HG02840 (cell line): ENCODE measurements around the gene PABPN1.
"Not testable (repeated sequence)": the region's sequence is repeated elsewhere in the genome, so short reads cannot be mapped to it uniquely, and the experiment has no call there.

Source experiments
- ATAC-seq: cut with Tn5 transposase; IDR thresholded peaks from one replicate; pipeline ENCODE4 v1.9.1; 2021; ENCODE audit warnings: mild to moderate bottlenecking, moderate library complexity, moderate number of reproducible peaks; ENCODE audit not compliant: unreplicated experiment, low FRiP score

PABPN1 gene, protein sequence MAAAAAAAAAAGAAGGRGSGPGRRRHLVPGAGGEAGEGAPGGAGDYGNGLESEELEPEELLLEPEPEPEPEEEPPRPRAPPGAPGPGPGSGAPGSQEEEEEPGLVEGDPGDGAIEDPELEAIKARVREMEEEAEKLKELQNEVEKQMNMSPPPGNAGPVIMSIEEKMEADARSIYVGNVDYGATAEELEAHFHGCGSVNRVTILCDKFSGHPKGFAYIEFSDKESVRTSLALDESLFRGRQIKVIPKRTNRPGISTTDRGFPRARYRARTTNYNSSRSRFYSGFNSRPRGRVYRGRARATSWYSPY

DNA sequence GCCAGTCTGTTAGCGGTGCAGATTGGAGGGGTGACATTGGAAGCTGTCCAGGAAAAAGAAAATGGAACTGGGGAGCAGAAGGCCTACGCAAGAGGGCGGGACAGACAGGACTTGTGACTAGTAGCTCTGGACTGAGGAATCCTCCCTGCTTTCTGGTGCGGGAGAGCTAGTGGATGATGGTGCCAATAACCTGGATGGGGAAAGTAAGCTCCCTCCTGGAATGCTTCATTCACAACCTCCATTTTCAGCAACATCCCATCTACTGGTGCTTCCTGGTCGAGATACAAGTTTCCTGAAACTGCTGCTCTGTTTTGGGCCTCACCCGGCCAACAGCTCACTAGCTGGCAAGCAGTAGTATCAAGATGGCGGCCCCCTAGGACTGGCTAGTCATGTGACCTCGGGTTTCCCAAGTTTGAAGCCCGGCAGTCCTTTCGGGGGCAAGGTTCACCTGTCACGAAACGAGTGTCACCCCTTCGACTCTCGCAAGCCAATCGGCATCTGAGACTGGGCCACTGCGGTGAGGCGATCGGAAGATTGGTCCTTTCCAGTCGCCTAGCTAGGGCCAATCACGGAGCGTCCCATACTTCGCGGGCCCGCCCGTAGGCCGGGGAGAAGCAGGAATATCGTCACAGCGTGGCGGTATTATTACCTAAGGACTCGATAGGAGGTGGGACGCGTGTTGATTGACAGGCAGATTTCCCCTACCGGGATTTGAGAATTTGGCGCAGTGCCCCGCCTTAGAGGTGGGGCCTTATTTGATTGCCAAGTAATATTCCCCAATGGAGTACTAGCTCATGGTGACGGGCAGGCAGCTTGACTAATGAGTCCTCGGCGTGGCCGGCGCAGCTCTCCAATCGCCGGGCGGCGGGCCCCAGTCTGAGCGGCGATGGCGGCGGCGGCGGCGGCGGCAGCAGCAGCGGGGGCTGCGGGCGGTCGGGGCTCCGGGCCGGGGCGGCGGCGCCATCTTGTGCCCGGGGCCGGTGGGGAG lies at the start of gene PABPN1:
Gene PABPN1 (plus strand): TSS at position 874 of the 988 bp plus-strand sequence. CDS start 13 bp downstream, at position 887.
- ATAC-seq, result peak; percentile 91

DNA sequence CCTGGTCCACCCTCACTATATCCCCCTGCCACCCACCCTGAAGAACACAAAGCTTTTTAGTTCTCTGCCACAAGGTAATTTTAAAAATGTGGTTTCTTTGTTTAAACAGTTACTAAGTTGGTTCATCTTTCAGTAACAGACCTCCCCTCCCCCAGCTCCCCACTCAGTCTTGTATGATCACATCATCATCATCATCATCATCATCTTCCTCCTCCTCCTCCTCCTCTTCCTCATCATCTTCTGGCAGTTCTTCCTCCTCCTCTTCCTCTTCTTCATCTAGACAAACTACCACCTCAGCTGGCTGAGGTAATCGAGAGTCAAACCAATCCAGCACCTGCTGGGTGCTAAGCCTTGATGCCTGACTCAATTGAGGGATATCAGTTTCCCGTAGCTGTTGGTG lies 45.8 kb upstream of the PABPN1 start:
- ATAC-seq, result no peak

DNA sequence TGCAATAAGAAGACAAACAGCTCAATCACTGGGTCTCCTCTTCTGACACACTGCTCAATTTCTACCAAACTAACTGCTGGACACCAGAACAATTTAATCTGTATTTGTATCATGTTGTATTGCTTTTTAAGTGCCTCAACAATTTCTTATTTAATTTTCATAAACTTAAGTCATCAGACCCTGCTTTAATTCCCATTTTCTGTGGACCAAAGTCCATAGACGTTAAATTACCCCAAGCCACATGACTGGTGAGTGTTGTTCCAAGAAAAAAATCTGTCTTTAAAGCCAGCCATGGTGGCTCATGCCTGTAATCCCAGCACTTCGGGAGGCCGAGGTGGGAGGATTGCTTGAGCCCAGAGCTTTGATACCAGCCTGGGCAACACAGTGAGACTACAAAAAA lies 44.1 kb upstream of the PABPN1 start:
- no peak for ATAC-seq

- ATAC-seq, result not testable (repeated sequence)
Observed at GRCh38 chr14:23277928-23278327, 43.3 kb upstream of the PABPN1 start.

- no peak for ATAC-seq
Observed at GRCh38 chr14:23281247-23281646, 40.0 kb upstream of the PABPN1 start.

GRCh38 chr14:23284654-23285529 lies 36.4 kb upstream of the PABPN1 start:
- no peak for ATAC-seq

- ATAC-seq, result peak; percentile 5
Observed at GRCh38 chr14:23285530-23286019, 35.7 kb upstream of the PABPN1 start.

DNA sequence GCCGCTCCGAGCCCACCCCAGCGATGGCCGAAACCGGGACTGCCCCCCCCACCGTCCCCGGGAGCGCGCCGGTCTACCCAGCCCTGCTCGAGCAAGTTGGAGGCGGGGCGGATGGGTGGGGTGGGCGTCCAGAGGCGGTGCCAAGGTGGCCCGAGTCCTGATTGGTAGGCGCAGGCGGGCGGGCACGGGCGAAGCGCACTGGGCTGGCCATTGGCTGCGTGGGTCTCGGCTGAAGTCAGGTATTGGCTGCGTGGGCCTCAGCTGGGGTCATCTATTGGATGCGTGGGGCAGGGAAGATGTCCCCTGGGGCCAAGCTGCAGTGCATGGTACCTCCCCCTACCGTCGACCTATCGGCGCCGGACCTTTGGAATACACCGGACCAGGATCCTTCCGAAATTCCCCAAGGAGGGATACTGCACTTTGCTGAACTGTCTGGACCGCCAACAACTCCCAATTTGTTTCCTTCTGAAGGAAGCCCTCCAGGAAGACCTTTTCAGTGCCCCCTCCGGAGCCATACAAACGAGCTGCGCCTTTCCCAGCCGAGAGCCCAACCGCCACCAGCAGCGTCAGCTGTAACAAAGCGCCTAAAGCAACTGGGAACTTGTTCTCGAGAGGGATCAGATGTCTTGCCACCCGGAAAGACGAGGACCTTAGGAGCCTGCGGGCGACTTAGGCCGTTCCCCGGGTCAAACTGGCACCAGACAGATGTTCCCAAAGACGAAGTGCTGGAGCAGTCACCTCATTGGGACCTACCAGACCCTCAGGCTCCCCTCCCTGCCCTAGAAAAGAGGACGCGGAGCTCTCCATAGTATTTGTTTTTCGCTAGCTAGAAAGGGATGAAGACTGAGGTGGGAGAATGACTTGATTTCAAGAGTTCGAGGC lies 35.0 kb upstream of the PABPN1 start, which contains the start of gene HOMEZ:
Gene HOMEZ (minus strand): TSS at position 113 of the 882 bp plus-strand sequence. CDS start 180 bp downstream, outside the sequence.
- ATAC-seq, result peak; percentile 98

GRCh38 chr14:23286902-23287479 lies 34.3 kb upstream of the PABPN1 start:
- ATAC-seq, result no peak

- no peak for ATAC-seq
Observed at GRCh38 chr14:23294734-23295561, 26.3 kb upstream of the PABPN1 start.

DNA sequence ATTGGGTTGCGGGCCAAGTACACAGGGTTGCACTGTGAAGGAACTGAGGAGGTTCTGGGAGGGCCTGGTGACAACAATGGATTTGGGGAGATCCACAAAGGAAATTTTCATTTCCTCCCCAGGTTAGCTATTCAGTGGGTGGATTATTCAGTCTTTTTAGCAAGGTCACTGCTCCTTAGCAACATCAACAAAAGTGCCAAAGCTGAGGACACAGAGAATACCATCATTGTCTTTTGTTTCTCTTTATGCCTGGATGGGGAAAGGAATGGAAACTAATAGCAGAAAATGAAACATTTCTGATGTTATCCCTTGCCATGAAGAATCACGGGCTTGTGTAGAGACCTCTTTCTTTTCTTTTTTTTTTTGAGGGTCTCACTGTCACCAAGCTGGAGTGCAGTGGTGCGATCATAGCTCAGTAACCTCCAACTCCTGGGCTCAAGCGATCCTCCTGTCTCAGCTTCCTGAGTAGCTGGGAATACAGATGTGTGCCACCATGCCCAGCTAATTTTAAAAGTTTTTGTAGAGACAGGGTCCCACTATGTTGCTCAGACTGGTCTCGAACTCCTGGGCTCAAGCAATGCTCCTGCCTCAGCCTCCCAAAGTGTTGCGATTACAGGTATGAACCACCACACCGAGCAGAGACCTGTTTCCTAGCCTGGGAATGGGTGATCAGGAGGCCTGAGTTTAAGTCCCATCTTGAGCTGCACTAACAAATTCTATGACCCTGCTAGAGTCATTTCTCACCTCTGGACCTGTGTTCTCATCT lies 25.1 kb upstream of the PABPN1 start:
- ATAC-seq, result no peak

- ATAC-seq, result no peak
Observed at GRCh38 chr14:23297096-23297495, 24.2 kb upstream of the PABPN1 start.

GRCh38 chr14:23297611-23298277 lies 23.5 kb upstream of the PABPN1 start:
- no peak for ATAC-seq

GRCh38 chr14:23299211-23299957 lies 21.9 kb upstream of the PABPN1 start:
- no peak for ATAC-seq

DNA sequence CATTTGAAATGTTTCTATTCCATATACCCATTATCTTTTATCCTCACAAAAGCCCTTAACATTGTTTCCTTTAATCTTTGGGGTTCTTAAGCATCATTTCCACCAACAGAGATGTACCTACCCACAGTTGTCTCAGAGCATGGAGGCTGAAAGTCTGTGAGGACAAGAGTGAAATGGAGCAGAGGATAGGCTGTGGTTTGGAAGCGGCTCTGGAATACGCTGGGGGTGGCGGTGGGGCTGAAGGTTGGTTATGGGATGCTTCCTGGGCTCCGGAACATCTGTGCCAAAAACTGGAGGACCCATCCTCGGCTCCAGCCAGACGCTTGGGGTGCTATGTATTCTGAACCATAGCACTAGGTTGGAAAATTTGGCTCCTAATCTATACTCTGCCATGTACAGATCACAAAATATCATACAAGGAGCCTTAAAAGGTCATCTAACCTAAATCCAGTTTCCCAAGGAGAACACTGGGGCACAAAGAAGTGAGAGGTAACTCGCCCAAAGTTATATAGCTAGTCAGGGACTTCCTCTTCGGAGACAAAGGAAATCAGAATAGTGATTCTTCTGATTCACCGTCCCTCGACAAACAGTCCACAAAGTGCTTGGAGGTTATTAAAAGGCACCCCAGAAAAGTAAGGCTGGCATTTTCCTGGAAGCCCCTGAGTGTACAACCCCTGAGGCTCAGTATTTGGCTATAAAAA lies 21.1 kb upstream of the PABPN1 start:
- ATAC-seq, result no peak
